ENCODE measurements around the gene ABCF2.

Gene ABCF2

GRCh38 chr7:151201344-151201743, 25.7 kb downstream of the ABCF2 start:
- Mint-ChIP-seq H3K9me3 (no peaks in the 10 kb centered on the region), H3K4me1 (ENCODE audit: low read depth in 2 of 2) (peaks cover 4 to 7% of the 10 kb centered on the region in 2 donors), H3K27me3 (peaks cover 0 to 13% of the 10 kb centered on the region in 2 donors), H3K4me3 (no peak overlapping the region), H3K27ac (no peak overlapping the region), H3K36me3 (ENCODE audit: insufficient read depth) (peaks cover 8% of the 10 kb centered on the region)
- no peak for DNase-seq
- ATAC-seq (replicated peaks), result no peak

GRCh38 chr7:151198945-151199848, 27.8 kb downstream of the ABCF2 start:
- no peaks in the 10 kb centered on the region for H3K9me3 Mint-ChIP-seq
- H3K4me1 Mint-ChIP-seq (ENCODE audit: low read depth in 2 of 2), result peaks cover 0 to 9% of the 10 kb centered on the region in 2 donors
- peaks cover 0 to 5% of the 10 kb centered on the region in 2 donors for H3K27me3 Mint-ChIP-seq
- no peak overlapping the region for H3K27ac Mint-ChIP-seq
- H3K36me3 Mint-ChIP-seq (ENCODE audit: insufficient read depth), result peaks cover 4% of the 10 kb centered on the region
- ATAC-seq (replicated peaks), result no peak
- no peak for DNase-seq
- no peak overlapping the region for H3K4me3 Mint-ChIP-seq

DNA sequence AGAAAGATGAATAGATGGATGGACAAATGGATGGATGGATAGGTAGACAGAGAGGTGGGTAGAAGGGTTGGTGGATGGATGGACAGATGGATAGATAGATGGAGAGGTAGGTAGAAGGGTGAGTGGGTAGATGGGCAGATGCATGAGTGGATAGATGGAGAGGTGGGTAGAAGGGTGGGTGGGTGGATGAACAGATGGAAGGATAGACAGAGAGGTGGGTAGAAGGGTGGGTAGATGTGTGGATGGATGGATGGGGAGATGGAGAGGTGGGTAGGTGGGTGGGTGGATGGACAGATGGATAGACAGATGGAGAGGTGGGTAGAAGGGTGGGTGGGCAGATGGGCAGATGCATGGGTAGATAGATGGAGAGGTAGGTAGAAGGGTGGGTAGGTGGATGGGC, 29.1 kb downstream of the ABCF2 start:
- Mint-ChIP-seq H3K27me3 (peaks cover 0 to 2% of the 10 kb centered on the region in 2 donors), H3K4me1 (ENCODE audit: low read depth in 2 of 2) (peaks cover 0 to 12% of the 10 kb centered on the region in 2 donors), H3K4me3 (no peak overlapping the region), H3K27ac (no peak overlapping the region), H3K9me3 (no peaks in the 10 kb centered on the region), H3K36me3 (ENCODE audit: insufficient read depth) (peaks cover 4% of the 10 kb centered on the region)
- DNase-seq (no peak), ATAC-seq (replicated peaks) (no peak)

GRCh38 chr7:151195616-151196450, 31.2 kb downstream of the ABCF2 start:
- no peak for DNase-seq
- peak; percentile 32 for ATAC-seq (replicated peaks)
- no peaks in the 10 kb centered on the region for H3K9me3 Mint-ChIP-seq
- peaks cover 0 to 12% of the 10 kb centered on the region in 2 donors for H3K4me1 Mint-ChIP-seq (ENCODE audit: low read depth in 2 of 2)
- no peaks in the 10 kb centered on the region for H3K27me3 Mint-ChIP-seq
- no peak overlapping the region for H3K4me3 Mint-ChIP-seq
- no peak overlapping the region for H3K27ac Mint-ChIP-seq
- H3K36me3 Mint-ChIP-seq (ENCODE audit: insufficient read depth), result peaks cover 4% of the 10 kb centered on the region

DNA sequence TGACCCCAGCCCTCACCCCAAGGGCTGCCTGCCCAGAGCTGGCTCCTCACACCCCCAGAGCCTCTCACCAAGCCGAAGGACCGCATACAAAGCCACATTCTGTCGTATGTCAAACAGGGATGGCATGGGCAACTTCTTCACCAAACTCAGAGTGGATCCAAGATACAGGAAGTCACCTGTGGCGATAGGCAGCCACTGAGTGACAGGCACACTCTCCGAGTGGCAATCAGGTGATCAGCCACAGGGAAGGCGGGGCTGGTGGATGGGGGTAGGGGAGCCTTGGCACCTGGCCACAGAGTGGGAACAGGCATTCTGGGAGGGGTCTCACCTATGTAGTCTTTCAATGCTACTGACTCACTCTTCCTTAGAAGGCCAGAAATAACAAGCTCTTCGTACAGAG, 32.8 kb downstream of the ABCF2 start:
- Mint-ChIP-seq H3K27ac (no peak overlapping the region), H3K27me3 (peaks cover 0 to 5% of the 10 kb centered on the region in 2 donors)

DNA sequence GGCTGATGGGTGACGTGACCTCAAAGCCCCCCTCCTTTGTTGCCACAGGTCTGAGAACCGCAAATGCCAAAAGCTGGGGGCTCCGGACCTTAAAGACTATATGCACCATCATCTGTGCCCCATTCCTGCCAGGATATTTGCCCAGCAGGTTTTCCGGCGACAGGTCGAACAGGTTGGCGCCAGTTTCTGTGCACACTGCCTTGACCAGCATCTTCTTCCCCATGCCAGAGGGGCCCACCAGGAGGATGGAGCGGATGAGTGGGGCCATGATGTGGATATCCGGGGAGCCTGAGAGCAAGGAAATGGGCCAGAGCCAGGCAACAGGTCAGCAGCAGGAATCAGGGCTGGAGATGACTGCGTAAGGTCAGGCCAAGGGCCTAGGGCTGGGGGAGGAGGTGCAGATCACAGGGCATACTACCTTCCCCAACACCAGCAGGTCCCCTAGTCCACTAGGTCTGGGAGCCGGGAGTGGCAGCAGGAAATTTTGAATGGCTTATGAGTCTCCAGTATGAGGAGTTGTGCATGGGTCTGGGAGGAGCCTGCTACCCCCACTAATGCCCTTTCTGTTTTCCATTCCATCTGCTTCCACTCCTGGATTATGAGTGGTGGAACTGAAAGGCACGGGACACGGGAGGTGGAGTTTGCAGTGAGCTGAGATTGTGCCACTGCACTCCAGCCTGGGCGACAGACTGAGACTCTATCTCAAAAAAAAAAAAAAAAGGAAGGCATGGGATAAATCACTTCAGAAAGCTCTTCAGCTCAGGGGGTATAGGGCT, 33.6 kb downstream of the ABCF2 start:
- ATAC-seq (replicated peaks) (no peak), DNase-seq (no peak)
- no peaks in the 10 kb centered on the region for H3K36me3 Mint-ChIP-seq (ENCODE audit: insufficient read depth)
- no peaks in the 10 kb centered on the region for H3K9me3 Mint-ChIP-seq
- H3K4me3 Mint-ChIP-seq, result no peak overlapping the region
- H3K27ac Mint-ChIP-seq, result no peak overlapping the region
- peaks cover 0 to 12% of the 10 kb centered on the region in 2 donors for H3K4me1 Mint-ChIP-seq (ENCODE audit: low read depth in 2 of 2)
- H3K27me3 Mint-ChIP-seq, result peaks cover 0 to 7% of the 10 kb centered on the region in 2 donors

More for the DNA sequence above, 32.8 kb downstream of the ABCF2 start:
- DNase-seq (no peak), ATAC-seq (replicated peaks) (peak; percentile 53)
- H3K9me3 Mint-ChIP-seq, result no peaks in the 10 kb centered on the region
- no peaks in the 10 kb centered on the region for H3K36me3 Mint-ChIP-seq (ENCODE audit: insufficient read depth)
- no peak overlapping the region for H3K4me3 Mint-ChIP-seq
- peaks cover 0 to 12% of the 10 kb centered on the region in 2 donors for H3K4me1 Mint-ChIP-seq (ENCODE audit: low read depth in 2 of 2)

DNA sequence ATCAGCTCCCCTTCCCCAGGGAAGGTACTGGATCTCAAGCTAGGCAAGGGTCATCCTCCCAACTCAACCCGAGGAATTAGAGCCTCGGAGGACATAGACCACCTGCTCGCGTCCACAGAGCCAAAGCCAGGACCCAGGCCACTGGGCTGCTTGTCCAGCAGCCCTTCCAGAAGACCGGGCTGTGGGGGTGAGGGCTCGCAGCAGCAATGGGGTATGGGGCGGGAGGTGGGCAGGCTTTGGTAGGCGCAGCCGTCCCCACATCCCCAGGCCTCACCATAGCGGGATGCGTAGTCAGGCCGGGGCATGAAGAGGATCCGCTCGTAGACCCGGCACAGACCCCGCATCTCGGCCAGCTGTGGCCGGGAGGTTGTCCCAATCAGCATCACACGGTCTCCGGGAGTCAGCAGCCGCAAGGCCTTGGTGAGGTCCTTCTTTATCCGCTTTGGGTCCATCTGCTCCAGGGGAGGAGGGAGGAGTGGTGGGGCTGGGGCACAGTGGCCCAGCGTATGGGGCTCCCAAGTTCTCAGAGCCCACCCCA, 34.9 kb downstream of the ABCF2 start:
- H3K27ac Mint-ChIP-seq, result no peak overlapping the region
- H3K27me3 Mint-ChIP-seq, result peaks cover 0 to 11% of the 10 kb centered on the region in 2 donors
- no peaks in the 10 kb centered on the region for H3K9me3 Mint-ChIP-seq
- no peak overlapping the region for H3K4me3 Mint-ChIP-seq
- no peaks in the 10 kb centered on the region for H3K36me3 Mint-ChIP-seq (ENCODE audit: insufficient read depth)
- H3K4me1 Mint-ChIP-seq (ENCODE audit: low read depth in 2 of 2), result peaks cover 0 to 15% of the 10 kb centered on the region in 2 donors
- ATAC-seq (replicated peaks), result no peak
- DNase-seq, result no peak

DNA sequence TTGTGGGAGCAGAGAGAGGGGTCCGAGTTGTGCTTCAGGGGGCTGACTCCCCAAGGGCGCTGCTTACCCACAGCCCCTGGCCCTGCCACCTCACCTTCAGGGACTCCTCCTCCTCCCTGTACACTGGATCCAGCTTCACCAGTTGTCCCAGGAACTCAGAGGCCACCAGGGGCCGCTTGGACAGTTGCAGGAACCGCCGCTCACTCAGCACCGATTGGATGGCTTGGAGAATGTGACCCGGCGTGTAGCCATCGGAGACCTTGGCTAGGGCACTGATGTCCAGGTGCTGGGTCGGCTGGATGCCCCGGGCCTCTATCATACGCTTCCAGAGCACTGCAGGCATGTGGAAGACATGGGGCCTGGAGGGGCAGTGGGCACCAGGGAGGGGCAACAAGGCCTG, 35.5 kb downstream of the ABCF2 start:
- Mint-ChIP-seq H3K9me3 (no peaks in the 10 kb centered on the region), H3K27me3 (peaks cover 0 to 11% of the 10 kb centered on the region in 2 donors), H3K4me3 (no peak overlapping the region), H3K36me3 (ENCODE audit: insufficient read depth) (no peaks in the 10 kb centered on the region), H3K4me1 (ENCODE audit: low read depth in 2 of 2) (peaks cover 0 to 15% of the 10 kb centered on the region in 2 donors), H3K27ac (peak overlapping the region in 1 of 2 donors; percentile 70)
- ATAC-seq (replicated peaks) (no peak), DNase-seq (no peak)

- no peak for DNase-seq
- peaks cover 0 to 11% of the 10 kb centered on the region in 2 donors for H3K27me3 Mint-ChIP-seq
- peaks cover 2% of the 10 kb centered on the region for H3K36me3 Mint-ChIP-seq (ENCODE audit: insufficient read depth)
- H3K4me1 Mint-ChIP-seq (ENCODE audit: low read depth in 2 of 2), result peaks cover 0 to 4% of the 10 kb centered on the region in 2 donors
- H3K27ac Mint-ChIP-seq, result no peak overlapping the region
- no peak overlapping the region for H3K4me3 Mint-ChIP-seq
- ATAC-seq (replicated peaks), result no peak
- no peaks in the 10 kb centered on the region for H3K9me3 Mint-ChIP-seq
Observed at GRCh38 chr7:151189038-151189437, 38.0 kb downstream of the ABCF2 start.

- ATAC-seq (replicated peaks) (no peak), DNase-seq (no peak)
- H3K9me3 Mint-ChIP-seq, result no peaks in the 10 kb centered on the region
- H3K4me3 Mint-ChIP-seq, result no peak overlapping the region
- peaks cover 0 to 11% of the 10 kb centered on the region in 2 donors for H3K27me3 Mint-ChIP-seq
- H3K4me1 Mint-ChIP-seq (ENCODE audit: low read depth in 2 of 2), result peaks cover 0 to 3% of the 10 kb centered on the region in 2 donors
- H3K36me3 Mint-ChIP-seq (ENCODE audit: insufficient read depth), result peaks cover 3% of the 10 kb centered on the region
- H3K27ac Mint-ChIP-seq, result no peak overlapping the region
Observed at GRCh38 chr7:151188252-151188542, 38.8 kb downstream of the ABCF2 start.

DNA sequence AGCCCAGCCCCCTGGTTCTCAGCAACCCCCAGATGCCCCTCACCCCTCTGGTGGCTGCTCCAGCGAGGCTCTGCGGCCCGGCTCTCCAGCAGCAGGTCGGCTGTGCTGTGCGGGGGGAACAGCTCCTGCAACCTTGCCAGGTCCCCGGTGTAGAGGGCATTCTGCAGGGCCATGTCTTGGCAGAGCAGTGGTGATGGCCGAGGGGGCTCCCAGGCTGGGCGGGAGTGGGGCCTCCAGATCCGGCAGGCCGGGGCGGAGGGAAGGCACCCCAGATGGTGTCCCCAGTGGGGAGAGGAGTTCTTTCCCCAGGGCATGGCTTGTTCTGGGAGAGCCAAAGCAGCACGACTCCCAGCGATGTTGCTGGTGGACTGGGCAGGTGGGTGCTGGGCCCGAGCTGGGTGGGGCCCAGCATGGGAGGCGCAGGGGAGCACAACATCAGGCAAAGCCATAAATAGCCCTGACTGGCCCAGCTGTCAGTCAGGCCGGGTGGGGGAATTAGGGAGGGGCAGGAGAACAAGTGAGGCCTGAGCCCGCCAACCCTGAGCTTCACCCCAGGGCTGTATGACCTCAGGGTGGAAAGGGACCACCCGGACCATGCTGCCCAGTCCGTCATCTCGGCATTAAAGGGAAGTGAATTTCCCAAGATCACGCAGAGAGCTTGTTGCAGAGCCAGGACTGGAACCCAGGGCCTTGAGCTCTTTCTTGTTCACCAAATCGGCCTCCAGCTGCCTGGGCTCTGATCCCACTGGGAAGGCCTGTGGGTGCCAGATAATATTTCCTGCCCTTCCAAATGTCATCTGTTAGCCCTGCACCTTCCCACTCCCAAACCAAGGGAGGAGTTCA, 39.4 kb downstream of the ABCF2 start:
- Mint-ChIP-seq H3K4me1 (ENCODE audit: low read depth in 2 of 2) (peaks cover 0 to 3% of the 10 kb centered on the region in 2 donors), H3K36me3 (ENCODE audit: insufficient read depth) (peaks cover 6% of the 10 kb centered on the region), H3K27me3 (peaks cover 0 to 11% of the 10 kb centered on the region in 2 donors), H3K27ac (no peak overlapping the region), H3K9me3 (no peaks in the 10 kb centered on the region), H3K4me3 (no peak overlapping the region)
- DNase-seq (no peak), ATAC-seq (replicated peaks) (no peak)

DNA sequence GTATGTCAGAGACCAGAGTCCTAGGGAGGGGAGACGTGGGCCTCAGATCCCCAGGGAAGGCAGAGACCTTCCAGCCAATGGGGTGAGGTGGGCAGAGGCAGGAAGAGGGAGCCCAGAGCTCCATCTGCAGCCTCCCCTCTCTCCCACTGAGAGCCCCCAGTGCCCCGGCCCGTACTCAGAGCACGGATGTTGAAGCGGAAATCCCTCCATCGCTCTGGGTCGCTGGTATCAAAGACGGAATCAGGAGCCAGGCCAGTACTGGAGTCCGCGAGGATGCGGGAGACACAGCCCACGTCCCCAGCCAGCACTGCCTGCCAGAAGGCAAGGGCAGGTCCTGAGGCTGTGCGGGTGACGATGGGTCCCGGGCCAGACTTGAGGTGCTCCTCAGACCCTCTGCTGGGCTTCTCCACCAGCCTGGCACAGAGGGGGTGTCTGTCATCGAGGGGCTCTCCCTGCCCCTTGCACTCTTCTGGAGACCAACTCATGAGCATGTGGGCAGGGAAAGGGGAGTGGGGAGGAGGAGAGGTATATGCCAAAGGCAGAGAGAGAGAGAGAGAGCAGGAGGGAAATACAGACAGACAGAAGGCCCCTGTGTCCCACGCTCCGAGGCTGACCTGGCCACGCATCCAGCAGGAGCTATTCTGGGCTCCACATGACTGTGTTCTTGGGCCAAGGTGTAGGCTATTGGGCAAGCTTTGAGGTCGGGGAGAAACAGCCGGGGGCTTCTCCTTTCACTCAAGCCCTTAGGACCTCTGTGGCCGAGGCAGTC, 40.2 kb downstream of the ABCF2 start, which contains the start of gene ASB10:
Gene ASB10, minus strand, starts transcription at position 611 of the 769 bp plus-strand sequence. Its CDS starts 120 bp downstream, at position 491.
- ATAC-seq (replicated peaks) (no peak), DNase-seq (no peak)
- H3K27me3 Mint-ChIP-seq, result peaks cover 0 to 11% of the 10 kb centered on the region in 2 donors
- no peak within 1 kb of the TSS for H3K4me3 Mint-ChIP-seq
- H3K36me3 Mint-ChIP-seq (ENCODE audit: insufficient read depth), result peaks cover 7% of the 10 kb centered on the region
- H3K27ac Mint-ChIP-seq, result peak within 1 kb of the TSS in 1 of 2 donors; percentile 54
- H3K9me3 Mint-ChIP-seq, result no peaks in the 10 kb centered on the region
- peaks cover 0 to 3% of the 10 kb centered on the region in 2 donors for H3K4me1 Mint-ChIP-seq (ENCODE audit: low read depth in 2 of 2)

Data from effector memory CD8-positive, alpha-beta T cell (primary cell).